ENCODE measurements around the gene HNRNPK.
"Not testable (repeated sequence)": the region's sequence is repeated elsewhere in the genome, so short reads cannot be mapped to it uniquely, and the experiment has no call there.

HNRNPK gene

GRCh38 chr9:83956436-83957247 is 23.4 kb downstream of the HNRNPK start:
- Histone ChIP-seq H3K36me3 (ENCODE audit: control insufficient read depth in 4 of 4, insufficient read depth in 4 of 4, low read length in 3 of 4) (no peaks in the 10 kb centered on the region), H3K9me3 (ENCODE audit: control extremely low read depth in 1 of 5, control insufficient read depth in 4 of 5, insufficient read depth in 2 of 5, low read depth in 1 of 5, low read length in 4 of 5) (no peaks in the 10 kb centered on the region), H3K27me3 (replicated peaks in 2 of 5; ENCODE audit: control insufficient read depth in 4 of 5, insufficient read depth in 5 of 5, low read length in 4 of 5) (no peaks in the 10 kb centered on the region), H3K4me3 (ENCODE audit: control insufficient read depth in 1 of 7, extremely low read depth in 1 of 7, insufficient read depth in 4 of 7, low read depth in 2 of 7, low read length in 6 of 7) (peak overlapping the region; percentile 35 to 81 (median 71)), H3K4me1 (ENCODE audit: control extremely low read depth in 1 of 4, control insufficient read depth in 4 of 4, insufficient read depth in 4 of 4, low read length in 3 of 4) (peaks cover 5 to 19% (median 10%) of the 10 kb centered on the region in 4 experiments), H3K27ac (ENCODE audit: insufficient read depth in 1 of 2, low read depth in 1 of 2, low read length in 2 of 2, poor library complexity in 1 of 2, severe bottlenecking in 2 of 2) (peak overlapping the region in 1 of 2 experiments; percentile 74)
- POLR2A ChIA-PET: no interaction called here
- DNase-seq: peak; percentile 40 to 63 (median 51)
- WGBS (ENCODE audit: insufficient coverage): 4% methylated on average over 45 of the region's 57 CpGs
- CTCF ChIA-PET: no interaction called here

- 0% methylated on average over 23 of the region's 23 CpGs for WGBS (ENCODE audit: insufficient coverage)
- DNase-seq: peak; percentile 53 to 87 (median 83)
- Histone ChIP-seq H3K27ac (ENCODE audit: insufficient read depth in 1 of 2, low read depth in 1 of 2, low read length in 2 of 2, poor library complexity in 1 of 2, severe bottlenecking in 2 of 2) (peak overlapping the region in 1 of 2 experiments; percentile 74), H3K27me3 (replicated peaks in 2 of 5; ENCODE audit: control insufficient read depth in 4 of 5, insufficient read depth in 5 of 5, low read length in 4 of 5) (no peaks in the 10 kb centered on the region), H3K9me3 (ENCODE audit: control extremely low read depth in 1 of 5, control insufficient read depth in 4 of 5, insufficient read depth in 2 of 5, low read depth in 1 of 5, low read length in 4 of 5) (no peaks in the 10 kb centered on the region), H3K4me3 (ENCODE audit: control insufficient read depth in 1 of 7, extremely low read depth in 1 of 7, insufficient read depth in 4 of 7, low read depth in 2 of 7, low read length in 6 of 7) (peak overlapping the region; percentile 35 to 81 (median 71)), H3K4me1 (ENCODE audit: control extremely low read depth in 1 of 4, control insufficient read depth in 4 of 4, insufficient read depth in 4 of 4, low read length in 3 of 4) (peaks cover 5 to 19% (median 10%) of the 10 kb centered on the region in 4 experiments), H3K36me3 (ENCODE audit: control insufficient read depth in 4 of 4, insufficient read depth in 4 of 4, low read length in 3 of 4) (no peaks in the 10 kb centered on the region)
- ChIA-PET CTCF (no interaction called here), POLR2A (no interaction called here)
Measured at GRCh38 chr9:83956086-83956435, 24.0 kb downstream of the HNRNPK start.

- H3K4me3 ChIP-seq (ENCODE audit: control insufficient read depth in 1 of 7, extremely low read depth in 1 of 7, insufficient read depth in 4 of 7, low read depth in 2 of 7, low read length in 6 of 7); H3K27me3 ChIP-seq (replicated peaks in 2 of 5; ENCODE audit: control insufficient read depth in 4 of 5, insufficient read depth in 5 of 5, low read length in 4 of 5); POLR2A ChIA-PET; H3K4me1 ChIP-seq (ENCODE audit: control extremely low read depth in 1 of 4, control insufficient read depth in 4 of 4, insufficient read depth in 4 of 4, low read length in 3 of 4); CTCF ChIA-PET; H3K36me3 ChIP-seq (ENCODE audit: control insufficient read depth in 4 of 4, insufficient read depth in 4 of 4, low read length in 3 of 4); DNase-seq; H3K9me3 ChIP-seq (ENCODE audit: control extremely low read depth in 1 of 5, control insufficient read depth in 4 of 5, insufficient read depth in 2 of 5, low read depth in 1 of 5, low read length in 4 of 5); H3K27ac ChIP-seq (ENCODE audit: insufficient read depth in 1 of 2, low read depth in 1 of 2, low read length in 2 of 2, poor library complexity in 1 of 2, severe bottlenecking in 2 of 2): not testable (repeated sequence)
- WGBS (ENCODE audit: insufficient coverage): 95% methylated on average over 13 of the region's 39 CpGs
Measured at GRCh38 chr9:83948096-83948495, 31.9 kb downstream of the HNRNPK start.

- no peaks in the 10 kb centered on the region for H3K27me3 ChIP-seq (replicated peaks in 2 of 5; ENCODE audit: control insufficient read depth in 4 of 5, insufficient read depth in 5 of 5, low read length in 4 of 5)
- CTCF ChIA-PET: interaction anchor here (0.7 to 2.4 kb wide), 4 partner anchors 22 to 320 kb away, joined by 3 to 7 read pairs (median 4); no protein-coding TSS in a partner anchor
- H3K4me1 ChIP-seq (ENCODE audit: control extremely low read depth in 1 of 4, control insufficient read depth in 4 of 4, insufficient read depth in 4 of 4, low read length in 3 of 4): peaks cover 0 to 6% (median 4%) of the 10 kb centered on the region in 4 experiments
- no peaks in the 10 kb centered on the region for H3K9me3 ChIP-seq (ENCODE audit: control extremely low read depth in 1 of 5, control insufficient read depth in 4 of 5, insufficient read depth in 2 of 5, low read depth in 1 of 5, low read length in 4 of 5)
- POLR2A ChIA-PET: no interaction called here
- 88% methylated on average over 4 of the region's 5 CpGs for WGBS (ENCODE audit: insufficient coverage)
- H3K36me3 ChIP-seq (ENCODE audit: control insufficient read depth in 4 of 4, insufficient read depth in 4 of 4, low read length in 3 of 4): peaks cover 0 to 10% (median 7%) of the 10 kb centered on the region in 4 experiments
- no peak overlapping the region for H3K4me3 ChIP-seq (ENCODE audit: control insufficient read depth in 1 of 7, extremely low read depth in 1 of 7, insufficient read depth in 4 of 7, low read depth in 2 of 7, low read length in 6 of 7)
- DNase-seq: no peak
- H3K27ac ChIP-seq (ENCODE audit: insufficient read depth in 1 of 2, low read depth in 1 of 2, low read length in 2 of 2, poor library complexity in 1 of 2, severe bottlenecking in 2 of 2): no peak overlapping the region
Measured at GRCh38 chr9:83940590-83941303, 39.3 kb downstream of the HNRNPK start.

GRCh38 chr9:83937861-83938455 is 42.1 kb downstream of the HNRNPK start:
- Histone ChIP-seq H3K9me3 (ENCODE audit: control extremely low read depth in 1 of 5, control insufficient read depth in 4 of 5, insufficient read depth in 2 of 5, low read depth in 1 of 5, low read length in 4 of 5) (no peaks in the 10 kb centered on the region), H3K36me3 (ENCODE audit: control insufficient read depth in 4 of 4, insufficient read depth in 4 of 4, low read length in 3 of 4) (peaks cover 0 to 8% (median 7%) of the 10 kb centered on the region in 4 experiments), H3K27me3 (replicated peaks in 2 of 5; ENCODE audit: control insufficient read depth in 4 of 5, insufficient read depth in 5 of 5, low read length in 4 of 5) (no peaks in the 10 kb centered on the region), H3K4me1 (ENCODE audit: control extremely low read depth in 1 of 4, control insufficient read depth in 4 of 4, insufficient read depth in 4 of 4, low read length in 3 of 4) (peaks cover 5 to 24% (median 16%) of the 10 kb centered on the region in 4 experiments), H3K27ac (ENCODE audit: insufficient read depth in 1 of 2, low read depth in 1 of 2, low read length in 2 of 2, poor library complexity in 1 of 2, severe bottlenecking in 2 of 2) (no peak overlapping the region), H3K4me3 (ENCODE audit: control insufficient read depth in 1 of 7, extremely low read depth in 1 of 7, insufficient read depth in 4 of 7, low read depth in 2 of 7, low read length in 6 of 7) (no peak overlapping the region)
- POLR2A ChIA-PET: no interaction called here
- DNase-seq: peak; percentile 61 to 79 (median 75)
- WGBS (ENCODE audit: insufficient coverage): no CpG with 5 or more reads among the region's 1 CpG
- CTCF ChIA-PET: interaction anchor here (0.7 to 3.1 kb wide), 16 partner anchors 12 to 381 kb away, joined by 3 to 23 read pairs (median 5); no protein-coding TSS in a partner anchor

GRCh38 chr9:83936523-83936922 is 43.5 kb downstream of the HNRNPK start:
- H3K27ac ChIP-seq (ENCODE audit: insufficient read depth in 1 of 2, low read depth in 1 of 2, low read length in 2 of 2, poor library complexity in 1 of 2, severe bottlenecking in 2 of 2): no peak overlapping the region
- ChIA-PET CTCF (interaction anchor here (0.9 to 3.1 kb wide), 12 partner anchors 14 to 379 kb away, joined by 3 to 23 read pairs (median 4); no protein-coding TSS in a partner anchor), POLR2A (no interaction called here)
- no peak overlapping the region for H3K4me3 ChIP-seq (ENCODE audit: control insufficient read depth in 1 of 7, extremely low read depth in 1 of 7, insufficient read depth in 4 of 7, low read depth in 2 of 7, low read length in 6 of 7)
- peaks cover 0 to 8% (median 5%) of the 10 kb centered on the region in 4 experiments for H3K36me3 ChIP-seq (ENCODE audit: control insufficient read depth in 4 of 4, insufficient read depth in 4 of 4, low read length in 3 of 4)
- no peak for DNase-seq
- 89% methylated on average over 5 of the region's 6 CpGs for WGBS (ENCODE audit: insufficient coverage)
- no peaks in the 10 kb centered on the region for H3K9me3 ChIP-seq (ENCODE audit: control extremely low read depth in 1 of 5, control insufficient read depth in 4 of 5, insufficient read depth in 2 of 5, low read depth in 1 of 5, low read length in 4 of 5)
- H3K27me3 ChIP-seq (replicated peaks in 2 of 5; ENCODE audit: control insufficient read depth in 4 of 5, insufficient read depth in 5 of 5, low read length in 4 of 5): no peaks in the 10 kb centered on the region
- peaks cover 6 to 31% (median 20%) of the 10 kb centered on the region in 4 experiments for H3K4me1 ChIP-seq (ENCODE audit: control extremely low read depth in 1 of 4, control insufficient read depth in 4 of 4, insufficient read depth in 4 of 4, low read length in 3 of 4)
